Upper lobe of right lung (tissue), 1 donor: ENCODE results near the gene CHMP4B. TPM values are rescaled to one million over a fixed set of nuclear protein-coding genes. Genes with fewer than 3 reads are reported as not detected.

ENCODE experiments used
- ATAC-seq: fragments of 200-7000 bp; cut with Tn5 transposase; one replicate; pipeline ENCODE4 v1.9.1; 2020; ENCODE audit warnings: mild to moderate bottlenecking, moderate library complexity
- DNase-seq: peaks from one replicate; pipeline ENCODE4 v3.0.0-alpha.2; 2020
- H3K27ac ChIP-seq: fragments of 200-600 bp; one replicate; pipeline ENCODE4 v1.8.0; 2022
- H3K27me3 ChIP-seq: fragments of 200-600 bp; one replicate; pipeline ENCODE4 v1.8.0; 2022; ENCODE audit warnings: mild to moderate bottlenecking
- H3K36me3 ChIP-seq: fragments of 200-600 bp; one replicate; pipeline ENCODE4 v1.8.0; 2022
- H3K4me1 ChIP-seq: fragments of 200-600 bp; one replicate; pipeline ENCODE4 v1.8.0; 2022
- H3K4me3 ChIP-seq: fragments of 200-600 bp; one replicate; pipeline ENCODE4 v1.8.0; 2022; ENCODE audit warnings: mild to moderate bottlenecking
- H3K9me3 ChIP-seq: fragments of 200-600 bp; one replicate; pipeline ENCODE4 v1.8.0; 2022
- intact Hi-C: fragments of 100-400 bp; cut with DNase I; formaldehyde crosslinking; loops from one replicate; pipeline ENCODE4 v1.11.0; 2022
- total RNA-seq: library from RNA; stranded (reverse); fragmentation: NEBNext Ultra II Directional; extraction: Animal tissue kit (Norgen Biotek cat#: 25700); gene quantifications from one replicate; pipeline ENCODE4 v1.2.1, GENCODE V29; 2021
- TF ChIP-seq, protein P1 (sequence below): fragments of 200-600 bp; IDR thresholded peaks from one replicate; pipeline ENCODE4 v1.8.0; 2022; ENCODE audit warnings: antibody characterized with exemption
- donor health status: DM: no; HTN: yes; CAD: no; lungs with severe emphysema.

The CHMP4B gene
- total RNA-seq, 1 donor from 2014 or later: 86.6 TPM

DNA sequence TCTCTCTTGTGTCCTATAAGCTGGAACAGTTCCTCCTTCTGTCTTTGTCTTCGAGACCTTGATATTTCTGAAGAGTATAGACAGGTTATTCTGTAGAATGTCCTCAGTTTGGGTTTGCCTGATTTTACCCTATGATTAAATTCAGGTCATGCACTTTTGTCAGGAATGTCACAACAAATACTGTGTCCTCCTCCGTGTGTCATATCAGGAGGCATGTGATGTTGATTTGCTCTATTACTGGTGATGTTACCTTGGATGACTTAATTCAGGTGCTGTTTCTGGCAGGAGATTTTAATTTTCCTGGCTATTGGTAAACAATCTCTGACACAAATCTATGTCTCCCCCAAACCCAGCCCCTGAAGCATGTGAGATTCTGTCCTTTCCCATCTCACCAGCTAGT, 33.3 kb upstream of the CHMP4B start:
- Histone ChIP-seq H3K36me3 (peaks cover 14% of the 10 kb centered on the region), H3K27me3 (no peaks in the 10 kb centered on the region), H3K4me1 (no peaks in the 10 kb centered on the region), H3K27ac (no peak overlapping the region), H3K9me3 (no peaks in the 10 kb centered on the region), H3K4me3 (no peak overlapping the region)
- DNase-seq: no peak
- intact Hi-C loops: no loop called here
- TF ChIP-seq, protein P1, sequence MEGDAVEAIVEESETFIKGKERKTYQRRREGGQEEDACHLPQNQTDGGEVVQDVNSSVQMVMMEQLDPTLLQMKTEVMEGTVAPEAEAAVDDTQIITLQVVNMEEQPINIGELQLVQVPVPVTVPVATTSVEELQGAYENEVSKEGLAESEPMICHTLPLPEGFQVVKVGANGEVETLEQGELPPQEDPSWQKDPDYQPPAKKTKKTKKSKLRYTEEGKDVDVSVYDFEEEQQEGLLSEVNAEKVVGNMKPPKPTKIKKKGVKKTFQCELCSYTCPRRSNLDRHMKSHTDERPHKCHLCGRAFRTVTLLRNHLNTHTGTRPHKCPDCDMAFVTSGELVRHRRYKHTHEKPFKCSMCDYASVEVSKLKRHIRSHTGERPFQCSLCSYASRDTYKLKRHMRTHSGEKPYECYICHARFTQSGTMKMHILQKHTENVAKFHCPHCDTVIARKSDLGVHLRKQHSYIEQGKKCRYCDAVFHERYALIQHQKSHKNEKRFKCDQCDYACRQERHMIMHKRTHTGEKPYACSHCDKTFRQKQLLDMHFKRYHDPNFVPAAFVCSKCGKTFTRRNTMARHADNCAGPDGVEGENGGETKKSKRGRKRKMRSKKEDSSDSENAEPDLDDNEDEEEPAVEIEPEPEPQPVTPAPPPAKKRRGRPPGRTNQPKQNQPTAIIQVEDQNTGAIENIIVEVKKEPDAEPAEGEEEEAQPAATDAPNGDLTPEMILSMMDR: no peak
- no peak for ATAC-seq

DNA sequence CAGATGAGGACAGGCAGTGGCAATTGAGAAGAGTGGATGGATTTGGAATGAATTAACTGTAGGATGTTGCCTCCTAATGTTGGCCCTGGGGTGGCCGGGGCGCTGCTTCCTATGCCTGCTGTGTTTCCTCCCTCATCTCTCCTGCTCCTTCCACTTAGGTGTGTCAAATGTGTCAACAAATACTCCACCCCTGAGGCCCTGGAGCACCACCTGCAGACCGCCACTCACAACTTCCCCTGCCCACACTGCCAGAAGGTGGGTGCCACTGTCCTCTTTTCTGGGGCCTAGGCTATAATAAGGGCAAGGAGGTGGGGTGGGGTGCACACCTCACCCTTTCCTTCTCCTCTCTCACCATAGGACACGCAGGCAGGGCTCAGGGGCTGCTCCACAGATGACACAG, 30.0 kb upstream of the CHMP4B start:
- Histone ChIP-seq H3K9me3 (no peaks in the 10 kb centered on the region), H3K36me3 (peaks cover 9% of the 10 kb centered on the region), H3K27me3 (no peaks in the 10 kb centered on the region), H3K4me3 (no peak overlapping the region), H3K4me1 (no peaks in the 10 kb centered on the region), H3K27ac (no peak overlapping the region)
- no peak for ATAC-seq
- DNase-seq: no peak
- intact Hi-C loops: no loop called here
- TF ChIP-seq, protein P1: no peak

DNA sequence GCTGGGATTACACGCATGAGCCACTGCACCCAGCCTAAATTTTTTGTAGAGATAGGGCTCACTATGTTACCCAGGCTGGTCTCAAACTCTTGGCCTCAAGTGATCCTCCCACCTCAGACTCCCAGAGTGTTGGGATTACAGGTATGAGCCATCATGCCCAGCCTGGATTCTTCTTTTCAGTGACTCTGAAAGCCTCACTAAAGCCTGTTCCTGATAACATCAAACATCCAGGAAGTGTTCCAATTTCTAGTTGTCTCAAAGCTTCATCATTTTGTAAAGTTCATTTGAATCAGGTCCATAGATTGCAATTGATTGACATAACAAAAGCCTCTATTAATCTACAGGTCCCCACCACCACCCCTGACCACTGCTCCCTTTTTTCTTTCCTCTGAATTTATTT, 29.2 kb upstream of the CHMP4B start:
- Histone ChIP-seq H3K27me3 (no peaks in the 10 kb centered on the region), H3K36me3 (peaks cover 9% of the 10 kb centered on the region), H3K27ac (no peak overlapping the region), H3K9me3 (no peaks in the 10 kb centered on the region), H3K4me3 (no peak overlapping the region), H3K4me1 (no peaks in the 10 kb centered on the region)
- TF ChIP-seq, protein P1: no peak
- intact Hi-C loops: no loop called here
- ATAC-seq: no peak
- DNase-seq: no peak

DNA sequence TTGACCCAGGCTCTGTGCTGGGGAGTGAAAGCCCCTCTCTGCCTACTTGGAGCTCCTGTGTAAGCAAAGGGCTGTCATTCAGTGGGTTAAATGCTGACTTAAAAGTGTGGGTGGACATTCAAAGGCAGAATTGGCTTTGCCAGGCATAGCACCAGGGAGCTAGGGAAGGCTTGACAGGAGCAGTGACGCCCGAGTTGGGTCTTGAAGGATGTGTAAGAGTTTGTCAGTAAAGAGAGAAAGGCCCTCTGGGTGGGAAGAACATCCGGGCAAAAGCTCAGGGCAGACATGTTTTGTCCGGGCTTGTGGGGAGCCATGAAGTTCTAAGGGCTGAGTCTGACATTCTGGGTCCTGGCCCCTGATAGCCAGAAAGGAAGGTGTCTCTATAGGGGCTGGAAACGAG, 27.9 kb upstream of the CHMP4B start:
- no peak overlapping the region for H3K4me3 ChIP-seq
- H3K27ac ChIP-seq: no peak overlapping the region
- H3K9me3 ChIP-seq: no peaks in the 10 kb centered on the region
- H3K4me1 ChIP-seq: no peaks in the 10 kb centered on the region
- intact Hi-C loops: no loop called here
- TF ChIP-seq, protein P1: no peak
- no peaks in the 10 kb centered on the region for H3K27me3 ChIP-seq
- DNase-seq (no peak), ATAC-seq (no peak)
- peaks cover 9% of the 10 kb centered on the region for H3K36me3 ChIP-seq

DNA sequence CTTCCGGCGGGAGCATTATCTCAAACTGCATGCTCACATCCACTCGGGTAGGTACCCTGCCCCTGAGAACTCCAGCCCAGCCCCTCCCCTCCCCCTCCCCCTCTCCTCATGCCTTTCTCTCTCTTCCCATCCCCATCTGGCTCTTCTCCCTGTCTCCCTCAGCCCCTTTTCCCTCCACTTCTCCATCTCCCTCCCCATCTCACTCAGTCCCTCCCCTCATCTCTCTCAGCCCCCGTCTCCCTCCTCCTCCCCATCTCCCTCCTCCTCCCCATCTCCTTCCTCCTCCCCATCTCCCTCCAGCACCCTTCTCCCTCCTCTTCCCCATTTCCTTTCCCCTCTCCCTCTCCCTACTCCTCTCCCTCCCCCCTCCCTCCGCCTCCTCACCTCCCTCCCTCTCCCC, 27.3 kb upstream of the CHMP4B start:
- no peaks in the 10 kb centered on the region for H3K27me3 ChIP-seq
- TF ChIP-seq, protein P1: no peak
- H3K36me3 ChIP-seq: peaks cover 9% of the 10 kb centered on the region
- no peak for DNase-seq
- no peaks in the 10 kb centered on the region for H3K9me3 ChIP-seq
- H3K4me3 ChIP-seq: no peak overlapping the region
- peaks cover under 1% of the 10 kb centered on the region for H3K4me1 ChIP-seq
- no peak for ATAC-seq
- no peak overlapping the region for H3K27ac ChIP-seq
- intact Hi-C loops: no loop called here

DNA sequence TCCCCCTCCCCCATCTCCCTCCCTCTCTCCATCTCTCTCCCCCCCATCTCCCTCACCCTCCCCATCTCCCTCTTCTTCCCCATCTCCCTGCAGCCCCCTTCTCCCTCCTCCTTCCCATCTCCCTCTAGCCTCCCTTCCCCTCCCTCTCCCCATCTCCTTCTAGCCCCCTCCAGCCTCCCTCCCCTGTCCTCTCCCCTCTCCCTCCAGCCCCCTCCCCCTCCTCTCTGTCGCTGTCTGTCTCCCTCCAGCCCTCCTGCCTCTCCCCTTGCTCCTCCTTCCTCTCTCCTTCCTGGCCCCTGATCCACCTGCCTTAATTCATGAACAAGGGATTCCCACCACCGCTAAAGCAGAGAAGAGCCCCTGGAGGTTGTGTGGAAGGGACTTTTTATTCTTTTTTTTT, 26.9 kb upstream of the CHMP4B start:
- intact Hi-C loops: no loop called here
- DNase-seq (no peak), ATAC-seq (no peak)
- Histone ChIP-seq H3K36me3 (peaks cover 9% of the 10 kb centered on the region), H3K27ac (no peak overlapping the region), H3K4me3 (no peak overlapping the region), H3K27me3 (no peaks in the 10 kb centered on the region), H3K9me3 (no peaks in the 10 kb centered on the region), H3K4me1 (peaks cover 4% of the 10 kb centered on the region)
- TF ChIP-seq, protein P1: no peak
